Testis (tissue), 5 donors: Measurements from ENCODE around the gene SOWAHC. TPM values are rescaled to one million over a fixed set of nuclear protein-coding genes. Genes with fewer than 3 reads are reported as not detected.
A peak's percentile ranks its signal among the peaks of the same experiment; 100 is the strongest.
"Not testable (repeated sequence)": the region's sequence is repeated elsewhere in the genome, so short reads cannot be mapped to it uniquely, and the experiment has no call there.

Source experiments
- DNase-seq: peaks from one replicate; pipeline ENCODE4 v3.0.0-alpha.2; 2019
- H3K27ac ChIP-seq, 2 donors: fragments of 200-600 bp; sonication (generic); one replicate each; pipeline ENCODE4 v1.5.1; 2019
- H3K27me3 ChIP-seq: fragments of 200-600 bp; sonication (generic); one replicate; pipeline ENCODE4 v1.5.1; 2019
- H3K36me3 ChIP-seq: fragments of 200-600 bp; sonication (generic); one replicate; pipeline ENCODE4 v1.5.1; 2017; ENCODE audit warnings: low read depth; ENCODE audit errors: missing control alignments
- H3K4me1 ChIP-seq: fragments of 200-600 bp; sonication (generic); one replicate; pipeline ENCODE4 v1.5.1; 2019
- H3K4me3 ChIP-seq, 2 donors: fragments of 200-600 bp; sonication (generic); one replicate each; pipeline ENCODE4 v1.5.1; 2017 to 2019
- H3K9me3 ChIP-seq: fragments of 200-600 bp; sonication (generic); one replicate; pipeline ENCODE4 v1.5.1; 2017
- CTCF ChIP-seq, 3 experiments: fragments of 450-650 bp in 2 of 3; fragments of 200-600 bp in 1 of 3; sonication (generic) in 1 of 3; IDR thresholded peaks; one replicate each; pipeline ENCODE4 v1.5.1; 2016 to 2019; ENCODE audit warnings: antibody characterized with exemption in 3 of 3, mild to moderate bottlenecking in 2 of 3, moderate library complexity in 1 of 3
- POLR2A ChIP-seq: fragments of 450-650 bp; IDR thresholded peaks from one replicate; pipeline ENCODE4 v1.6.1; 2017; ENCODE audit warnings: antibody characterized with exemption, mild to moderate bottlenecking, moderate library complexity
- WGBS, 2 donors: methylation state at CpG; one replicate each; pipeline ENCODE4 v1.1.5; 2018; 5-methylcytosine and 5-hydroxymethylcytosine counted together
- intact Hi-C: fragments of 100-400 bp; cut with DNase I; formaldehyde crosslinking; loops from one replicate; pipeline ENCODE4 v1.15.1; 2023; ENCODE audit warnings: low total_unique reads
- long read RNA-seq, 2 donors: transcript quantifications; one replicate each; lab custom pipeline, GENCODE V29; 2026
- polyA plus RNA-seq: library from polyadenylated mRNA; stranded (reverse); fragments of 350-450 nt; fragmentation: Illumina TruSeq; extraction: RNeasy Lipid Tissue Mini Kit (QIAGEN cat#74804); gene quantifications from one replicate; pipeline ENCODE4 v1.2.3, GENCODE V29; 2014; ENCODE audit warnings: low read depth, low replicate concordance; ENCODE audit not compliant: insufficient read depth
- total RNA-seq, 2 donors: library from RNA; depleted of rRNA; stranded (reverse); fragments of >200 nt; gene quantifications; one replicate each; pipeline ENCODE4 v1.2.3, GENCODE V29; 2016

SOWAHC gene
- total RNA-seq: 10 to 100 TPM; 28.0 to 30.1 TPM
- polyA plus RNA-seq: 13.3 TPM
- long read RNA-seq, donor 1, full-length matches to known transcripts: 39 of 39 reads
- long read RNA-seq, donor 1, partial matches to known transcripts: 0 of 39 reads
- long read RNA-seq, donor 1, other reads (novel, unspliced or antisense): 0 of 39 reads
- long read RNA-seq, donor 2, full-length matches to known transcripts: 14 of 14 reads
- long read RNA-seq, donor 2, partial matches to known transcripts: 0 of 14 reads
- long read RNA-seq, donor 2, other reads (novel, unspliced or antisense): 0 of 14 reads

GRCh38 chr2:109613922-109614714 lies at the start of gene SOWAHC, which contains the start of gene SEPTIN10:
TSS of gene SOWAHC (plus strand) at chr2:109614364. CDS start at chr2:109614490, 126 bp downstream.
TSS of gene SEPTIN10 (minus strand) at chr2:109613966. CDS start at chr2:109613827, 139 bp downstream.
- peak; percentile 97 for DNase-seq
- intact Hi-C loops: no loop called here
- WGBS, 2 donors: 0 to 2% methylated on average over 10 to 56 of the region's 104 CpGs
- peak within 1 kb of the TSS; percentile 90 to 99 for H3K27ac ChIP-seq
- TF ChIP-seq POLR2A (peak; percentile 31), CTCF (IDR thresholded peaks at IDR 0.05) (no peak)
- H3K36me3 ChIP-seq: no peaks in the 10 kb centered on the region
- peak within 1 kb of the TSS; percentile 80 to 92 for H3K4me3 ChIP-seq
- no peaks in the 10 kb centered on the region for H3K27me3 ChIP-seq
- peaks cover 20% of the 10 kb centered on the region for H3K4me1 ChIP-seq
- H3K9me3 ChIP-seq: no peaks in the 10 kb centered on the region

GRCh38 chr2:109575373-109575772 lies 38.8 kb upstream of the SOWAHC start:
- DNase-seq: no peak
- intact Hi-C loops: no loop called here

GRCh38 chr2:109577630-109578029 lies 36.5 kb upstream of the SOWAHC start:
- H3K4me3 ChIP-seq, H3K9me3 ChIP-seq, H3K27me3 ChIP-seq, intact Hi-C loops, H3K4me1 ChIP-seq, H3K36me3 ChIP-seq, DNase-seq, H3K27ac ChIP-seq: not testable (repeated sequence)
- 92 to 96% methylated on average over 7 of the region's 7 CpGs for WGBS, 2 donors

More at GRCh38 chr2:109575373-109575772, 38.8 kb upstream of the SOWAHC start:
- 48 to 60% methylated on average over 1 of the region's 1 CpG for whole genome bisulfite sequencing, 2 donors
- TF ChIP-seq CTCF (IDR thresholded peaks at IDR 0.05) (no peak), POLR2A (no peak)
- Histone ChIP-seq H3K36me3 (no peaks in the 10 kb centered on the region), H3K27ac (no peak overlapping the region), H3K4me1 (no peaks in the 10 kb centered on the region), H3K4me3 (no peak overlapping the region), H3K9me3 (no peaks in the 10 kb centered on the region), H3K27me3 (no peaks in the 10 kb centered on the region)

GRCh38 chr2:109582928-109583895 lies 31.0 kb upstream of the SOWAHC start:
- intact Hi-C loops: no loop called here
- Histone ChIP-seq H3K4me1 (no peaks in the 10 kb centered on the region), H3K27ac (no peak overlapping the region), H3K4me3 (no peak overlapping the region), H3K27me3 (no peaks in the 10 kb centered on the region), H3K9me3 (no peaks in the 10 kb centered on the region), H3K36me3 (no peaks in the 10 kb centered on the region)
- TF ChIP-seq CTCF (IDR thresholded peaks at IDR 0.05) (no peak), POLR2A (no peak)
- no peak for DNase-seq
- WGBS, 2 donors: 83 to 92% methylated on average over 6 of the region's 6 CpGs
